Erythroblast (primary cell): ENCODE data around the gene PRR11.

ENCODE experiments used
- GATA1 ChIP-seq: IDR thresholded peaks from 2 replicates; pipeline ENCODE4 v1.6.1; 2011; ENCODE audit warnings: low read depth, mild to moderate bottlenecking, control low read depth, low read length, moderate library complexity
- POLR2A ChIP-seq: IDR thresholded peaks from 2 replicates; pipeline ENCODE4 v1.6.1; 2011; ENCODE audit warnings: mild to moderate bottlenecking, low read length

DNA sequence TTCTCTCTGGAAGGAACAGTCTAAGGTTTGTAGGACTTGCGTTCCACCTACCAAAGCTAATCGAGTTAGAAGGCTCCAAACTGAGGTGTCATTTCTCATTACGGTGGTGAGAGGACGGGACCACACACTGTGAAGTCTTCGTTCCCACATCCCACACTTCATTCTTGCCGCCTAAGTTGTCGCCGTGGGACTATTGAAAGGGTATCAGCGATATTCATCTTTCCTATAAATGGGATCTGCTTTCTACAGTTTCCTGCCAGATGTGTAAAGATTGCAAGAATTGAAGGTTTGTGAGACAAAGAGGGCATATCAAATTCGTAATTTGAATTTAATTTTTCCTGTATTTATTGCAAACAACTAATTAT is 48.3 kb upstream of the PRR11 start:
- TF ChIP-seq POLR2A, result no peak
- TF ChIP-seq GATA1, result no peak
